HEK293 (cell line): ENCODE results near the gene RAB22A.

ENCODE experiments used
- BCL11A ChIP-seq: fragments of 450-650 bp; formaldehyde crosslinking; IDR thresholded peaks from 2 replicates; pipeline ENCODE4 v1.5.1; 2016; ENCODE audit warnings: low read depth, missing biosample characterization, missing genetic modification characterization
- EGR2 ChIP-seq: fragments of 450-650 bp; formaldehyde crosslinking; IDR thresholded peaks from 2 replicates; pipeline ENCODE4 v1.5.1; 2016; ENCODE audit warnings: low read depth, missing biosample characterization, missing genetic modification characterization
- HOXC10 ChIP-seq: sonication (generic); formaldehyde crosslinking; IDR thresholded peaks from 2 replicates; pipeline ENCODE4 v1.8.1; 2023; ENCODE audit warnings: mild to moderate bottlenecking, missing genetic modification reagents
- KLF16 ChIP-seq: fragments of 450-650 bp; formaldehyde crosslinking; IDR thresholded peaks from 2 replicates; pipeline ENCODE4 v1.5.1; 2017; ENCODE audit warnings: missing biosample characterization, missing genetic modification characterization
- KLF8 ChIP-seq: fragments of 450-650 bp; formaldehyde crosslinking; IDR thresholded peaks from 2 replicates; pipeline ENCODE4 v1.5.1; 2016; ENCODE audit warnings: missing biosample characterization, missing genetic modification characterization
- MYNN ChIP-seq: fragments of 450-650 bp; formaldehyde crosslinking; IDR thresholded peaks from 2 replicates; pipeline ENCODE4 v1.5.1; 2016; ENCODE audit warnings: missing biosample characterization, missing genetic modification characterization, borderline replicate concordance
- OSR2 ChIP-seq: fragments of 450-650 bp; formaldehyde crosslinking; IDR thresholded peaks from 2 replicates; pipeline ENCODE4 v1.5.1; 2016; ENCODE audit warnings: missing biosample characterization, missing genetic modification characterization
- SALL2 ChIP-seq: fragments of 450-650 bp; formaldehyde crosslinking; IDR thresholded peaks from 2 replicates; pipeline ENCODE4 v1.5.0; 2017; ENCODE audit warnings: missing biosample characterization, mild to moderate bottlenecking, missing genetic modification characterization, borderline replicate concordance
- YY2 ChIP-seq: fragments of 450-650 bp; formaldehyde crosslinking; IDR thresholded peaks from 2 replicates; pipeline ENCODE4 v1.5.1; 2016; ENCODE audit warnings: missing biosample characterization, missing genetic modification characterization
- ZBTB7A ChIP-seq: fragments of 450-650 bp; formaldehyde crosslinking; IDR thresholded peaks from 2 replicates; pipeline ENCODE4 v1.5.1; 2016; ENCODE audit warnings: low read depth, missing biosample characterization, missing genetic modification characterization
- ZNF274 ChIP-seq, 2 experiments: fragments of 200-500 bp in 1 of 2; fragments of 450-650 bp in 1 of 2; sonication (Bioruptor generic) in 1 of 2; formaldehyde crosslinking in 1 of 2; IDR thresholded peaks; 2 replicates each; pipeline versions ENCODE4 v1.5.1 to v1.6.1; 2014 to 2016; ENCODE audit warnings: borderline replicate concordance in 1 of 2, inconsistent platforms in 1 of 2, low read length in 1 of 2, missing biosample characterization in 1 of 2, missing genetic modification characterization in 1 of 2
- ZNF777 ChIP-seq: fragments of 450-650 bp; formaldehyde crosslinking; IDR thresholded peaks from 2 replicates; pipeline ENCODE4 v1.5.1; 2017; ENCODE audit warnings: missing biosample characterization, missing genetic modification characterization, borderline replicate concordance
- TF ChIP-seq, protein P1 (sequence below): fragments of 450-650 bp; formaldehyde crosslinking; IDR thresholded peaks from 2 replicates; pipeline ENCODE4 v1.5.1; 2016; ENCODE audit warnings: missing biosample characterization, missing genetic modification characterization
- TF ChIP-seq, protein P2 (sequence below): fragments of 450-650 bp; formaldehyde crosslinking; IDR thresholded peaks from 2 replicates; pipeline ENCODE4 v1.5.1; 2016; ENCODE audit warnings: missing biosample characterization, missing genetic modification characterization

DNA sequence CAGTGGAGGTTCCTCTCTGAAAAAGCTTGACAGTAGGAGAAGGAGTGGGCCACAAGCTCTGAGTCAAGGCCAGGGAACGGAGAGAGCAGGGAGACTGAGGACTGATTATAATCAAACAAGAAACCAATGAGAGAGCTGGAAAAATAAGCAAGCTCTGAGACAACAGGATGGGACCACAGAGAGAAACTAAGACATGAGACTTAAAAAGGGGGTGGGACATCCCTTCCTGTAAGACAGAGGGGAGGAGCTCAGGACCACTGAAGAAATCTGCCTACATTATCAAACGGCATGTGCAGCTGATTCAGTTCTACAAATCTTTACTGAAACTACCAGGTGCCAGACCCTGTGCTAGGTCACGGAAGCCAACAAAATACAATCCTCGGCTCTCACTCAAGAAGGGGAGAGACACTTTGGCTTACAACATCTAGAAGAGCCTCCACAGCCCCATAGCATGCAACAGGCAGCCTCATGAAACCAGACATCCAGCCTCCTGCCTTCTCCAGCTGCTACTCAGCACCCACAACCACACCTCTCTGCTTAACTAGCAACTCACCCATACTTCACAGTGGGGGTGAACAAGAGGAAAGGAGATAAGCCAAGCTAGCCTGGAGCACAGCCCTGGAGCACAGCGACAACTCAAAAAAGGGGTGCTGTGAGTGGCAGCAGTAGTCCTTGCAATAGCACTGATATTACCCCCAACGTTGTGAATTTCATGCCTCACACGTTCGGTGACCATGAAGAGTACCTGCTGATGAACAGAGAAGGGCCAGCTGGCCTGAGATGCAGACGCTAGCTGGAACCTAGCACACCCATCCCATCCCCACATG is 41.9 kb upstream of the RAB22A start:
- TF ChIP-seq YY2 (tag by site-specific recombination): no peak
- no peak for TF ChIP-seq ZNF274 (IDR thresholded peaks at IDR 0.05; ENCODE audit: low read length)
- TF ChIP-seq ZNF274 (tag by site-specific recombination; IDR thresholded peaks at IDR 0.05; ENCODE audit: borderline replicate concordance): no peak
- no peak for TF ChIP-seq ZNF777
- TF ChIP-seq, protein P1, sequence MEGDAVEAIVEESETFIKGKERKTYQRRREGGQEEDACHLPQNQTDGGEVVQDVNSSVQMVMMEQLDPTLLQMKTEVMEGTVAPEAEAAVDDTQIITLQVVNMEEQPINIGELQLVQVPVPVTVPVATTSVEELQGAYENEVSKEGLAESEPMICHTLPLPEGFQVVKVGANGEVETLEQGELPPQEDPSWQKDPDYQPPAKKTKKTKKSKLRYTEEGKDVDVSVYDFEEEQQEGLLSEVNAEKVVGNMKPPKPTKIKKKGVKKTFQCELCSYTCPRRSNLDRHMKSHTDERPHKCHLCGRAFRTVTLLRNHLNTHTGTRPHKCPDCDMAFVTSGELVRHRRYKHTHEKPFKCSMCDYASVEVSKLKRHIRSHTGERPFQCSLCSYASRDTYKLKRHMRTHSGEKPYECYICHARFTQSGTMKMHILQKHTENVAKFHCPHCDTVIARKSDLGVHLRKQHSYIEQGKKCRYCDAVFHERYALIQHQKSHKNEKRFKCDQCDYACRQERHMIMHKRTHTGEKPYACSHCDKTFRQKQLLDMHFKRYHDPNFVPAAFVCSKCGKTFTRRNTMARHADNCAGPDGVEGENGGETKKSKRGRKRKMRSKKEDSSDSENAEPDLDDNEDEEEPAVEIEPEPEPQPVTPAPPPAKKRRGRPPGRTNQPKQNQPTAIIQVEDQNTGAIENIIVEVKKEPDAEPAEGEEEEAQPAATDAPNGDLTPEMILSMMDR (tag by site-specific recombination): no peak
- TF ChIP-seq HOXC10 (CRISPR knock-in tag): no peak
- no peak for TF ChIP-seq SALL2
- no peak for TF ChIP-seq KLF8 (tag by site-specific recombination)
- no peak for TF ChIP-seq ZBTB7A
- TF ChIP-seq, protein P2, sequence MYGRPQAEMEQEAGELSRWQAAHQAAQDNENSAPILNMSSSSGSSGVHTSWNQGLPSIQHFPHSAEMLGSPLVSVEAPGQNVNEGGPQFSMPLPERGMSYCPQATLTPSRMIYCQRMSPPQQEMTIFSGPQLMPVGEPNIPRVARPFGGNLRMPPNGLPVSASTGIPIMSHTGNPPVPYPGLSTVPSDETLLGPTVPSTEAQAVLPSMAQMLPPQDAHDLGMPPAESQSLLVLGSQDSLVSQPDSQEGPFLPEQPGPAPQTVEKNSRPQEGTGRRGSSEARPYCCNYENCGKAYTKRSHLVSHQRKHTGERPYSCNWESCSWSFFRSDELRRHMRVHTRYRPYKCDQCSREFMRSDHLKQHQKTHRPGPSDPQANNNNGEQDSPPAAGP (tag by site-specific recombination): no peak
- no peak for TF ChIP-seq BCL11A (tag by site-specific recombination)
- TF ChIP-seq MYNN (tag by site-specific recombination): no peak
- no peak for TF ChIP-seq KLF16 (tag by site-specific recombination)
- no peak for TF ChIP-seq EGR2 (tag by site-specific recombination)
- TF ChIP-seq OSR2 (tag by site-specific recombination): no peak
